CD8-positive, alpha-beta memory T cell (primary cell): ENCODE measurements around the gene TCOF1. TPM values are rescaled to one million over a fixed set of nuclear protein-coding genes. Genes with fewer than 3 reads are reported as not detected.
A peak's percentile ranks its signal among the peaks of the same experiment; 100 is the strongest.
"Not testable (repeated sequence)": the region's sequence is repeated elsewhere in the genome, so short reads cannot be mapped to it uniquely, and the experiment has no call there.

ENCODE experiments used
- CTCF ChIA-PET: fragments of 350-600 bp; sonication (Branson Sonifier 250); formaldehyde crosslinking; loops from one replicate; lab custom pipeline; 2021; ENCODE audit warnings: antibody characterized with exemption; lab: Charles Lee
- POLR2A ChIA-PET: fragments of 350-600 bp; sonication (Branson Sonifier 250); formaldehyde crosslinking; loops from one replicate; lab custom pipeline; 2021; ENCODE audit warnings: antibody characterized with exemption; lab: Charles Lee
- DNase-seq, 5 donors: peaks; one replicate each; pipeline versions ENCODE4 v3.0.0 to v3.0.0-alpha.2; 2020 to 2022; ENCODE audit warnings: mixed read lengths in 1 of 5
- H3K27ac ChIP-seq: one replicate; pipeline ENCODE4 v1.7.0; 2013; ENCODE audit warnings: low read depth, mild to moderate bottlenecking, low read length, moderate library complexity
- H3K27me3 ChIP-seq: 2 replicates; pipeline ENCODE4 v1.7.0; 2013; ENCODE audit warnings: low read length, mild to moderate bottlenecking; ENCODE audit not compliant: insufficient read depth, poor library complexity, severe bottlenecking
- H3K36me3 ChIP-seq: 2 replicates; pipeline ENCODE4 v1.7.0; 2013; ENCODE audit warnings: mild to moderate bottlenecking, low read length, moderate library complexity; ENCODE audit not compliant: insufficient read depth
- H3K4me1 ChIP-seq: 2 replicates; pipeline ENCODE4 v1.7.0; 2013; ENCODE audit warnings: mild to moderate bottlenecking, low read length, moderate library complexity; ENCODE audit not compliant: insufficient read depth
- H3K4me3 ChIP-seq: 2 replicates; pipeline ENCODE4 v1.7.0; 2013; ENCODE audit warnings: mild to moderate bottlenecking, low read length
- H3K9me3 ChIP-seq: 2 replicates; pipeline ENCODE4 v1.7.0; 2013; ENCODE audit warnings: mild to moderate bottlenecking, low read length
- H3K27ac Mint-ChIP-seq, 8 donors: one replicate each; pipeline ENCODE4 v1.8.0; 2020 to 2021; ENCODE audit warnings: mixed read lengths in 8 of 8, mild to moderate bottlenecking in 6 of 8, inconsistent platforms in 3 of 8, moderate library complexity in 3 of 8
- H3K27me3 Mint-ChIP-seq, 2 donors: one replicate each; pipeline ENCODE4 v1.8.0; 2020 to 2021; ENCODE audit warnings: mixed read lengths in 2 of 2, mild to moderate bottlenecking in 1 of 2, moderate library complexity in 1 of 2
- H3K36me3 Mint-ChIP-seq, 3 donors: one replicate each; pipeline ENCODE4 v1.8.0; 2020 to 2021; ENCODE audit warnings: mixed read lengths in 3 of 3, inconsistent platforms in 1 of 3, mild to moderate bottlenecking in 1 of 3
- H3K4me1 Mint-ChIP-seq, 3 donors: one replicate each; pipeline ENCODE4 v1.8.0; 2020 to 2021; ENCODE audit warnings: mixed read lengths in 3 of 3, inconsistent platforms in 1 of 3, mild to moderate bottlenecking in 1 of 3
- H3K4me3 Mint-ChIP-seq, 7 donors: one replicate each; pipeline ENCODE4 v1.8.0; 2020 to 2021; ENCODE audit warnings: mixed read lengths in 7 of 7, mild to moderate bottlenecking in 6 of 7, moderate library complexity in 4 of 7, inconsistent platforms in 2 of 7
- H3K9me3 Mint-ChIP-seq, 5 donors: one replicate each; pipeline ENCODE4 v1.8.0; 2020 to 2022; ENCODE audit warnings: mixed read lengths in 5 of 5, mild to moderate bottlenecking in 3 of 5, moderate library complexity in 2 of 5, inconsistent platforms in 1 of 5
- polyA plus RNA-seq: library from polyadenylated mRNA; unstranded; fragments of 300-500 nt; fragmentation: Illumina TruSeq; gene quantifications from one replicate; pipeline ENCODE4 v1.2.3, GENCODE V29; 2021
- total RNA-seq, 2 experiments: library from RNA; stranded (reverse); gene quantifications; one replicate each; pipeline ENCODE4 v1.2.3, GENCODE V29; 2021

Gene TCOF1
- total and polyA plus RNA-seq, 3 experiments from 2014 or later: 33.1 to 120 (median 116) TPM

DNA sequence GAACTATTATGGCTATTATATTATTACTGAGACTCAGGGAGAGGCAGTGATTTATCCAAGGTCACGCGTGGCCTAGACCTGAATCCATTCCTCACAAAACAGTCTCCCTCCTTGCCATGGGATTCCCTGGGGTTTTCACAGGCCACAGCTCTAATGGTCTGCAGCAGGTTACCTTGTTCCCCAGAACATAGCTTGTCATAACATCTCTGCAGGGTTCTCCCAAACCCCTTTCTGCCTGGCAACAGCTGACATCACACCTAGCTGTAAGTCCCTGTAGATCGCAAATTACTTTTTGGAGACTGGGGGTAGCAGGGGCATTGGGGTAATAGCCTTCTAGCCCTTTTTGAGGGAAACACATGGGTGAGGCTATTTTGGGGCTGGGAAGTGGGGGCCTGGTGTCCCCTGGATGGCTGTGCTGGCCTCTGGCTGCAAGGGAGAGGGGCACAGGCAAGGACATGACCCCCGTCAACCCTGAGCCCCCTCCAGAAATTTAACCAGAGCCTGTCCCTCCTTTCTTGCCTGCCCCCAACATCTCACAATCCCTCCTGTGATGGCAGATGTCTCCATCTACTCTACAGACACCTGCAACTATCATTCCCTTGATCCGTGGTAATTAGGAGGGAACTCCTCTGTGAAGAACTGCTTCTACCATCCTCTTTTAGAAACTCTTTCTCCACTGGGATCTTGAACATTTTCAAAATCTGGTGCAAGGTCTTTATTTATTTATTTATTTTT is 53.9 kb downstream of the TCOF1 start:
- H3K36me3 Mint-ChIP-seq: peaks cover 0 to 37% (median 2%) of the 10 kb centered on the region in 3 donors
- POLR2A ChIA-PET: interaction anchor here (1.1 to 4.2 kb wide), 5 partner anchors 12 to 54 kb away, joined by 3 to 37 read pairs (median 4); partner anchors contain the start of genes RPS14 and TCOF1
- peaks cover 46% of the 10 kb centered on the region for H3K4me1 ChIP-seq

GRCh38 chr5:150412319-150413175 is 55.0 kb downstream of the TCOF1 start, which contains the start of gene CD74:
Gene CD74, minus strand, starts transcription at chr5:150412910. Its CDS starts 161 bp downstream, at chr5:150412749.
- Mint-ChIP-seq H3K4me1 (peaks cover 42 to 51% (median 46%) of the 10 kb centered on the region in 3 donors), H3K4me3 (peak within 1 kb of the TSS; percentile 96 to 99 (median 97)), H3K9me3 (peaks cover 0 to 1% (median 0%) of the 10 kb centered on the region in 5 donors), H3K36me3 (peaks cover 0 to 25% (median 2%) of the 10 kb centered on the region in 3 donors), H3K27me3 (peaks cover 0 to 1% of the 10 kb centered on the region in 2 donors), H3K27ac (peak within 1 kb of the TSS; percentile 98 to 100 (median 100))
- H3K27ac ChIP-seq: peak within 1 kb of the TSS; percentile 96
- H3K36me3 ChIP-seq: peaks cover 5% of the 10 kb centered on the region
- H3K4me1 ChIP-seq: peaks cover 46% of the 10 kb centered on the region
- ChIA-PET CTCF (interaction anchor here (1.1 to 4.7 kb wide), 10 partner anchors 9 to 54 kb away, joined by 3 to 31 read pairs (median 4); partner anchors contain the start of gene RPS14), POLR2A (interaction anchor here (0.6 to 4.2 kb wide), 5 partner anchors 13 to 37 kb away, joined by 3 to 37 read pairs (median 6); partner anchors contain the start of gene RPS14)
- H3K27me3 ChIP-seq: no peaks in the 10 kb centered on the region
- peak; percentile 89 to 97 (median 94) for DNase-seq
- peak within 1 kb of the TSS; percentile 96 for H3K4me3 ChIP-seq
- no peaks in the 10 kb centered on the region for H3K9me3 ChIP-seq

More for the DNA sequence above, 53.9 kb downstream of the TCOF1 start:
- H3K9me3 Mint-ChIP-seq: peaks cover 0 to 1% (median 0%) of the 10 kb centered on the region in 5 donors
- H3K27ac ChIP-seq: peak overlapping the region; percentile 96
- H3K27me3 Mint-ChIP-seq: peaks cover 0 to 1% of the 10 kb centered on the region in 2 donors
- CTCF ChIA-PET: interaction anchor here (1.3 to 4.7 kb wide), 9 partner anchors 11 to 53 kb away, joined by 3 to 31 read pairs (median 4); partner anchors contain the start of gene RPS14
- H3K4me3 Mint-ChIP-seq: peak overlapping the region; percentile 96 to 99 (median 97)
- no peaks in the 10 kb centered on the region for H3K9me3 ChIP-seq
- H3K4me3 ChIP-seq: peak overlapping the region; percentile 96
- peaks cover 42 to 60% (median 46%) of the 10 kb centered on the region in 3 donors for H3K4me1 Mint-ChIP-seq
- DNase-seq: peak; percentile 48 to 83 (median 65)
- no peaks in the 10 kb centered on the region for H3K27me3 ChIP-seq
- H3K36me3 ChIP-seq: peaks cover 11% of the 10 kb centered on the region
- peak overlapping the region; percentile 98 to 100 (median 100) for H3K27ac Mint-ChIP-seq

- H3K27ac ChIP-seq: peak overlapping the region; percentile 96
- peaks cover 5% of the 10 kb centered on the region for H3K36me3 ChIP-seq
- no peaks in the 10 kb centered on the region for H3K9me3 ChIP-seq
- Mint-ChIP-seq H3K9me3 (peaks cover 0 to 1% (median 0%) of the 10 kb centered on the region in 5 donors), H3K4me1 (peaks cover 42 to 45% (median 42%) of the 10 kb centered on the region in 3 donors), H3K4me3 (peak overlapping the region; percentile 96 to 99 (median 97)), H3K27ac (peak overlapping the region; percentile 98 to 100 (median 100)), H3K27me3 (peaks cover 0 to 1% of the 10 kb centered on the region in 2 donors), H3K36me3 (peaks cover 0 to 19% (median 2%) of the 10 kb centered on the region in 3 donors)
- H3K27me3 ChIP-seq: no peaks in the 10 kb centered on the region
- ChIA-PET POLR2A (interaction anchor here (1.0 to 4.2 kb wide), 4 partner anchors 14 to 36 kb away, joined by 3 to 37 read pairs (median 8); partner anchors contain the start of gene RPS14), CTCF (interaction anchor here (0.6 to 4.7 kb wide), 10 partner anchors 8 to 55 kb away, joined by 3 to 31 read pairs (median 4); partner anchors contain the start of gene RPS14)
- peak overlapping the region; percentile 96 for H3K4me3 ChIP-seq
- peaks cover 43% of the 10 kb centered on the region for H3K4me1 ChIP-seq
- DNase-seq: no peak
These were observed 55.8 kb downstream of the TCOF1 start for GRCh38 chr5:150413176-150413901.

DNA sequence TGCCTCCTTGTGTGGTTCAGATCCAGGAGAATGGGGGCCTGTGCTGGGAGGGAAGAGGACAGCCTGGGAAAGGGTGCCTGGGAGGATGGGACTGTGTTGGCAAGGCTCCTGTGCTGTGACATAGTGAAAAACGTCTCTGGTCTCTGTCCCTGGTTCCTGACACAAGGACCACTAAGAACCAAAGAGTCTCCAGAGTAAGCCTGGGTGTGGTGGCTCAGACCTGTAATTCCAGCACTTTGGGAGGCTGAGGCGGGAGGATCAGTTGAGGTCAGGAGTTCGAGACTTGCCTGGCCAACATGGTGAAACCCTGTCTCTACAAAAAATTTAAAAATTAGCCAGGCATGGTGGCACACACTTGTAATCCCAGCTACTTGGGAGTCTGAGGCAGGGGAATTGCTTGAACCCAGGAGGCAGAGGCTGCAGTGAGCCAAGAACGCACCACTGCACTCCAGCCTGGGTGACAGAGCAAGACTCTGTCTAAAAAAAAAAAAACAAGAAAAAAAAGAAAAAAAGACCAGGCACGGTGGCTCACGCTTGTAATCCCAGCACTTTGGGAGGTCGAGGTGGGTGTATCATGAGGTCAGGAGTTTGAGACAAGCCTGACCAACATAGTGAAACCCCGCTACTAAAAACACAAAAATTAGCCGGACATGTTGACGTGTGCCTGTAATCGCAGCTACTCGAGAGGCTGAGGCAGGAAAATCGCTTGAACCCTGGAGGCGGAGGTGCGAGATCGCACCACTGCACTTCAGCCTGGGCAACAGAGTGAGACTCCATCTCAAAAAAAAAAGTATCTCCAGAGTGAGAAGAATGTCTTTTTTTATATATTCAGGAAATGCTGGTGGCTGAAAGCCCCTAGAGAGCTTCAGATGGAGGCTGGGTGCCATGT is 56.6 kb downstream of the TCOF1 start:
- Mint-ChIP-seq H3K4me3 (peak overlapping the region in 3 of 7 donors; percentile 13 to 33 (median 17)), H3K36me3 (peaks cover 0 to 15% (median 2%) of the 10 kb centered on the region in 3 donors), H3K4me1 (peaks cover 37 to 40% (median 40%) of the 10 kb centered on the region in 3 donors), H3K27ac (peak overlapping the region; percentile 98 to 100 (median 100))
- H3K27me3 ChIP-seq, H3K9me3 Mint-ChIP-seq, H3K9me3 ChIP-seq, DNase-seq, H3K4me3 ChIP-seq, H3K27me3 Mint-ChIP-seq, H3K36me3 ChIP-seq: not testable (repeated sequence)
- ChIA-PET CTCF (interaction anchor here (0.8 to 4.3 kb wide), 3 partner anchors 31 to 36 kb away, joined by 4 to 23 read pairs (median 4); partner anchors contain the start of gene RPS14), POLR2A (interaction anchor here (2.7 to 4.2 kb wide), 2 partner anchors 15 to 36 kb away, joined by 9 to 37 read pairs; partner anchors contain the start of gene RPS14)
- peak overlapping the region; percentile 96 for H3K27ac ChIP-seq
- H3K4me1 ChIP-seq: peaks cover 38% of the 10 kb centered on the region

- Mint-ChIP-seq H3K4me3 (peak overlapping the region in 2 of 7 donors; percentile 10 to 17), H3K27ac (peak overlapping the region in 7 of 8 donors; percentile 48 to 92 (median 80)), H3K36me3 (no peaks in the 10 kb centered on the region), H3K4me1 (peaks cover 8 to 14% (median 8%) of the 10 kb centered on the region in 3 donors), H3K27me3 (peaks cover 0 to 3% of the 10 kb centered on the region in 2 donors), H3K9me3 (peaks cover 0 to 1% (median 0%) of the 10 kb centered on the region in 5 donors)
- H3K36me3 ChIP-seq: no peaks in the 10 kb centered on the region
- no peak overlapping the region for H3K27ac ChIP-seq
- no peaks in the 10 kb centered on the region for H3K9me3 ChIP-seq
- CTCF ChIA-PET: interaction anchor here (1.2 kb wide), 1 partner anchor 16 kb away, joined by 3 read pairs; no protein-coding TSS in a partner anchor
- H3K4me3 ChIP-seq: no peak overlapping the region
- POLR2A ChIA-PET: no interaction called here
- no peaks in the 10 kb centered on the region for H3K27me3 ChIP-seq
- DNase-seq: no peak
- no peaks in the 10 kb centered on the region for H3K4me1 ChIP-seq
These were observed 62.3 kb downstream of the TCOF1 start for GRCh38 chr5:150419630-150420270.

GRCh38 chr5:150422075-150422474 is 64.6 kb downstream of the TCOF1 start:
- CTCF ChIA-PET: no interaction called here
- Histone ChIP-seq H3K27me3 (no peaks in the 10 kb centered on the region), H3K4me1 (no peaks in the 10 kb centered on the region), H3K9me3 (no peaks in the 10 kb centered on the region), H3K36me3 (no peaks in the 10 kb centered on the region), H3K4me3 (no peak overlapping the region), H3K27ac (no peak overlapping the region)
- peaks cover 0 to 4% of the 10 kb centered on the region in 2 donors for H3K27me3 Mint-ChIP-seq
- DNase-seq: no peak
- no peaks in the 10 kb centered on the region for H3K9me3 Mint-ChIP-seq
- H3K4me3 Mint-ChIP-seq: no peak overlapping the region
- H3K27ac Mint-ChIP-seq: no peak overlapping the region
- peaks cover 5 to 14% (median 8%) of the 10 kb centered on the region in 3 donors for H3K4me1 Mint-ChIP-seq
- H3K36me3 Mint-ChIP-seq: no peaks in the 10 kb centered on the region
- POLR2A ChIA-PET: no interaction called here
